Osteocyte (in vitro differentiated cells): ENCODE data around the gene WWC2. TPM values are rescaled to one million over a fixed set of nuclear protein-coding genes. Genes with fewer than 3 reads are reported as not detected.

ENCODE experiments used
- DNase-seq: peaks from one replicate; pipeline ENCODE4 v3.0.0; 2021; ENCODE audit warnings: mixed read lengths; ENCODE audit not compliant: unreplicated experiment; ENCODE audit errors: extremely low spot score
- H3K27ac Mint-ChIP-seq: one replicate; pipeline ENCODE4 v1.8.0; 2021; ENCODE audit warnings: mild to moderate bottlenecking, mixed read lengths; ENCODE audit not compliant: unreplicated experiment
- H3K27me3 Mint-ChIP-seq: one replicate; pipeline ENCODE4 v1.8.0; 2021; ENCODE audit warnings: mixed read lengths; ENCODE audit not compliant: unreplicated experiment
- H3K36me3 Mint-ChIP-seq: one replicate; pipeline ENCODE4 v1.8.0; 2021; ENCODE audit warnings: mixed read lengths; ENCODE audit not compliant: unreplicated experiment
- H3K4me1 Mint-ChIP-seq: one replicate; pipeline ENCODE4 v1.8.0; 2021; ENCODE audit warnings: mixed read lengths; ENCODE audit not compliant: unreplicated experiment
- H3K4me3 Mint-ChIP-seq: one replicate; pipeline ENCODE4 v1.8.0; 2021; ENCODE audit warnings: mild to moderate bottlenecking, moderate library complexity, mixed read lengths; ENCODE audit not compliant: unreplicated experiment
- H3K9me3 Mint-ChIP-seq: one replicate; pipeline ENCODE4 v1.8.0; 2021; ENCODE audit warnings: mixed read lengths; ENCODE audit not compliant: unreplicated experiment
- CTCF ChIP-seq: fragments of 200-600 bp; sonication (generic); IDR thresholded peaks from 2 replicates; pipeline ENCODE4 v1.5.0; 2021; ENCODE audit warnings: antibody characterized with exemption, mild to moderate bottlenecking, moderate library complexity
- total RNA-seq: library from RNA; stranded (reverse); gene quantifications from 2 replicates; pipeline ENCODE4 v1.2.1, GENCODE V29; 2021

The WWC2 gene
- total RNA-seq, 1 donor from 2014 or later = 53.5 TPM

DNA sequence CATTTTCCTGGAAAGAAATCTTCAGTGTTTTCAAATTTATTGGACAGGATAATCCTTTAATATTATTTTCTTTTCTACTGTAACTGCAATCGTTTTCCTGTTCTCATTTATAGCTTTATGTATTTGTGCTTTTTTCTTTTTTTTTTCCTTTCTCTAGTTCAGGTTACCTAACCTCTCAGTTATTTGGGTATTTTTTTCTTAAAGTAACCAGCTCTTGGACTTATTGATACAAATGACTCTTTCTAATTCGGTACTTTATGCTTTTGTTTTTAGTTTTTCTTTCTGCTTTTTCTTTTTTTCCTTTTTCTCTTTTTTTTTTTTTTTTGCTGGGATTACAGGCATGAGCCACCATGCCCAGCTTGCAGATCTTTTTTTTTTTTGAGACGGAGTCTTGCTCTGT lies 25.2 kb downstream of the WWC2 start:
- Mint-ChIP-seq H3K4me3 (no peak overlapping the region), H3K9me3 (no peaks in the 10 kb centered on the region), H3K27me3 (no peaks in the 10 kb centered on the region), H3K36me3 (no peaks in the 10 kb centered on the region), H3K27ac (peak overlapping the region; percentile 28), H3K4me1 (peaks cover 29% of the 10 kb centered on the region)
- no peak for DNase-seq
- no peak for TF ChIP-seq CTCF

GRCh38 chr4:183124865-183125264 lies 25.8 kb downstream of the WWC2 start:
- no peaks in the 10 kb centered on the region for H3K27me3 Mint-ChIP-seq

GRCh38 chr4:183129125-183129524 lies 30.1 kb downstream of the WWC2 start:
- Mint-ChIP-seq H3K4me3 (no peak overlapping the region), H3K27me3 (no peaks in the 10 kb centered on the region), H3K4me1 (peaks cover 43% of the 10 kb centered on the region), H3K27ac (no peak overlapping the region), H3K36me3 (no peaks in the 10 kb centered on the region), H3K9me3 (no peaks in the 10 kb centered on the region)
- no peak for TF ChIP-seq CTCF
- DNase-seq = no peak

More at GRCh38 chr4:183124865-183125264, 25.8 kb downstream of the WWC2 start:
- H3K4me1 Mint-ChIP-seq = peaks cover 23% of the 10 kb centered on the region
- no peak overlapping the region for H3K4me3 Mint-ChIP-seq
- H3K27ac Mint-ChIP-seq = no peak overlapping the region
- no peaks in the 10 kb centered on the region for H3K36me3 Mint-ChIP-seq
- no peak for TF ChIP-seq CTCF
- no peaks in the 10 kb centered on the region for H3K9me3 Mint-ChIP-seq
- DNase-seq = no peak

GRCh38 chr4:183129675-183130074 lies 30.6 kb downstream of the WWC2 start:
- Mint-ChIP-seq H3K9me3 (no peaks in the 10 kb centered on the region), H3K4me1 (peaks cover 42% of the 10 kb centered on the region), H3K4me3 (no peak overlapping the region), H3K36me3 (no peaks in the 10 kb centered on the region), H3K27ac (no peak overlapping the region), H3K27me3 (no peaks in the 10 kb centered on the region)
- TF ChIP-seq CTCF = no peak
- DNase-seq = no peak

DNA sequence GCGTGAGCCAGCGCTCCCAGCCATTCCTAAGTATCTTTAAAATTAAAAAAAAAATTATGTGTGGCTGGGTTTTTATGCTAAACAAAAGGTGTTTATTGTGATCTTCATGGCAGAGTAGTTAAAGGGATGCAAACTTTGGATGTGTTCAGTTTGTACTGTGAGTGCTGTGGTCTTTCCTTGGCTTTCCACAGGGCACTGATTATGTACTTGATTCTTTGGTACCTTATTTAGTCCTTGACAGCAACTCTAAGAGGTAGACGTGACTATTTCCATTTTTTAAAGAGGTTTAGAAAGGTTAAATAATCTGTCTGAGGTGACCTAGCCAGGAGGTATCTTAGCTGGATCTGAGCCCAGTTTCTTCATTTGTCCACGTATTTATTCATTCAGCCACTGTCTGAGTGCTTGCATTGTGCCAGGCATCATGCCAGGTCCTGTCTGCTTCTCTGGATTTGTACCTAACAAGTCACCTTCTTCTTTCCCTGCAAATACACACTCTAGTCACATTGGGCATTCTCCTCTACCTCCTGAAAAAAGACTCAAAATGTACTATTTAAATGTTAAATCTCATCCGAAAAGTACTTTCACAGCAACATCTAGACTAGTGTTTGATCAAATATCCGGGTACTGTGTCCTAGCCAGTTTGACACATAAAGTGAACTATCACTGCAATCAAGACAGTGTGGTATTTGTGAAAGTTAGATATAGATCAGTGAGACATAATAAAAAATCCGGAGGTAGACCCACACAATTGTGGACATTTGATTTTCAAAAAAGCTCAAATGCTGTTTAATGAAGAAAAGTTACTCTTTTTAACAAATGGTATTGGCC lies 31.5 kb downstream of the WWC2 start:
- no peaks in the 10 kb centered on the region for H3K9me3 Mint-ChIP-seq
- no peak overlapping the region for H3K27ac Mint-ChIP-seq
- H3K27me3 Mint-ChIP-seq = no peaks in the 10 kb centered on the region
- H3K4me1 Mint-ChIP-seq = peaks cover 37% of the 10 kb centered on the region
- no peak for DNase-seq
- no peak for TF ChIP-seq CTCF
- no peaks in the 10 kb centered on the region for H3K36me3 Mint-ChIP-seq
- no peak overlapping the region for H3K4me3 Mint-ChIP-seq
